ENCODE results near the gene MTOR.

MTOR gene

GRCh38 chr1:11061652-11062365 is 200.5 kb downstream of the MTOR start:
- no peak for DNase-seq (ENCODE audit: low spot score)

GRCh38 chr1:11059968-11060830 is 202.2 kb downstream of the MTOR start, which contains the start of gene SRM:
Gene SRM (minus strand): TSS chr1:11060018. CDS start chr1:11059943, 75 bp downstream.
- peak; percentile 94 for DNase-seq (ENCODE audit: low spot score)

GRCh38 chr1:11059155-11059967 is 203.0 kb downstream of the MTOR start:
- DNase-seq (ENCODE audit: low spot score) = no peak

- no peak for DNase-seq (ENCODE audit: low spot score)
Measured at GRCh38 chr1:11058595-11059154, 203.7 kb downstream of the MTOR start.

GRCh38 chr1:11058026-11058425 is 204.3 kb downstream of the MTOR start:
- DNase-seq (ENCODE audit: low spot score) = no peak

GRCh38 chr1:11057477-11057876 is 204.9 kb downstream of the MTOR start:
- no peak for DNase-seq (ENCODE audit: low spot score)
